ENCODE results near the gene CFAP20DC.
"Not testable (repeated sequence)": the region's sequence is repeated elsewhere in the genome, so short reads cannot be mapped to it uniquely, and the experiment has no call there.

The CFAP20DC gene

DNA sequence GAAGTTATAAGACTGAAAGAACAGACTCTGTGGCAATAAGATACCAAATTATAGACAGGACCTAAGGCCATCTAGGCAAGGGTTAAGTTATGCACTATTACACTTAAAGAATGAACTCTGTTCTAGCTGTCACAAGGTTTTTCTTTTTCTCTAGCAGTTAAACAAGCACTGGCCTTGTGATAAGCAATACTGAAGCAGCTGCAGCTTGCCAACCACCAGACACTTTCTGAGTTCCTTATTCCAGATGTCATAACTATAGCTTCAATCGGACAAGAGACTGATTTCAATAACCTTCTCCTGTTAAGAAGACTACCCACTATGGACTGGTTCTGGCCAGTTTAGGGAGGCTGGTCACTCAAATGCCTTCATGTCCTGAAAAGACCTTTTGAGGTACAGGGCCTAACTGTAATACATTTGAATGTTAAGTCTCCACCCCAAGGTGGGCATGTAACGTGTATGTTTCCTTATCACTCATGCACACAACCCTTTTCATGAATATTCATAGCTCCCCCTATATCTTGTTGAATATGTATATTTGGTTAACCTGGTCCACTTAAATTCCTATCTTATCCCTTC, 85.8 kb downstream of the CFAP20DC start:
- no peak for DNase-seq (ENCODE audit: low read depth in 2 of 2)

DNA sequence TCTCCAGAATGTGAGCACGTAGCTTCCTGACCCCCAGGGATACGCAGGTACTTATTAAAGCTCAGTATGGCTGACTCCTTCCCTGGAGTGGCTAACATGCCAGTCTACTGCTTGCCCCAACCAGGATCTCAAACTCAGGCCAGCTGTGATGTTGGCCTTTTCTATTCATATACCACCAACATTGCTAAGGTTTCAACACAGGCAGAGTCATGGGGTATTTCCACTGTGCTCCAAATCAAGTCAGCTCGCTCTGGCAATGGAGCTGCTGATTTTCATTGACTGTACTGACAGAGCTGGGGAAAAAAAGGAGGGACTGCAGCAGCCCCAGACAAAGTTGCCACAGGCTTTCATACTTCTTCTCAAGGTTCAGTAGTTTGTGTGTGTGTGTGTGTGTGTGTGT, 87.0 kb downstream of the CFAP20DC start:
- DNase-seq (ENCODE audit: low read depth in 2 of 2) = no peak

DNA sequence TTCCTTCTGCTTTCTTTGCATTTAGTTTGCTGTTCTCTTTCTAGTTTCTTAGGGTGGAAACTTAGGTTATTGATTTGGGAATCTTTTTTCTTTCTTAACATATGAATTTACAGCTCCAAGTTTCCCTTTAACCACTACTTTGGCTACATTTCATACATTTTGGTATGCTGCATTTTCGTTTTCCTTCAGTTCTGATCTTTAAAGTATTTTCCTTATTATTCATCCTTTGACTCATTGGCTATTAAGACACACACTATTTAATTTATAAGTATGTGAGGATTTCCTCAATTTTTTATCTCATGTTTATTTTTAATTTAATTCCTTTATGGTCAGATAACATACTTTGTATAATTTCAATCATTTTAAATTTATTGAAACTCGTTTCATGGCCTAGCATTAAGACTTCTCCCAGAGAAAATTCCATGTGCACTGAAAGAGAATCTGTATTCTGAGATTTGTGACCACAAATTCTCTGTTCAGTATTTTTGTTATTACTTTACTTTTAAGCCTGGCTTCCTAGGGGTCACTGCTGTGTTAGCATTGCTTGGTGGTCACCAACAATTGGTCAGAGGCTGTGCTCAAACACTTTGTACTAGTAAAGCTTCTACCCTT, 87.7 kb downstream of the CFAP20DC start:
- DNase-seq (ENCODE audit: low read depth in 2 of 2) = no peak

DNA sequence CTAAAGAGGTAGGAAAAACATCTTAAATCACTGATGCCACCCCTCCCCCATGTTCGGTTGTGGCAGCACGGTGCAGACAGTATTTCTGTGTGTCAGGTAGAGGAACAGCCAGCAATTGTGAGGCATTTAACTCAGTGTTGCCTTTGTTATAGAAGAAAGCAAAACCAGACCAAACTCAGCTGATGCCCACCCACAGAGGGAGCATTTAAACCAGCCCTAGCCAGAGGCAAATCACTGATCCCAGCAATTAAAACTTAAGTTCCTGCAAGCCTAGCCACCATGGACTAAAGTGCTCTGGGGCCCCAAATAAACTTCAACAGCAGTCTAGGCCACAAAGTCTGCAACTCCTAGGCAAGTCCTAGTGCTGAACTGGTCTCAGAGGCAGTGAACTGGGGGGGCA, 94.5 kb downstream of the CFAP20DC start:
- DNase-seq (ENCODE audit: low read depth in 2 of 2) = no peak

DNA sequence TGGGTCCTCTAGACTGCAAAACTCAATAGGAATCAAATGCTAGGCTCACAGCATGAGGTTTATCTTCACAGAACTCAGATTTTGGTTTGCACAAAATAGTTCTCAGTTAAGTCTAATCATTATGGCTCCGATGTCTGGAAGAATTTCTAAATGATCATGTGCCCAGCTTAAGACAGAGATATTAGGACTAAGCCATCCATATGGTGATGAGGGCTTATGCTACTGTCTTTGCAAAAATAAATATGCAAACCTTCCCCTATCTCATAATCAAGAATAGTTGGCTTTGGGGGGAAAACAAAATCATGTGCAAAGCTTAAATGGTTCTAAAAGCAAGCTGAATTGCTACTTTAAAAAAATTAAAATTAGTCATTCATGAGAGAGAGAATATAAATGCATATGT, 96.5 kb downstream of the CFAP20DC start:
- DNase-seq (ENCODE audit: low read depth in 2 of 2) = no peak

DNA sequence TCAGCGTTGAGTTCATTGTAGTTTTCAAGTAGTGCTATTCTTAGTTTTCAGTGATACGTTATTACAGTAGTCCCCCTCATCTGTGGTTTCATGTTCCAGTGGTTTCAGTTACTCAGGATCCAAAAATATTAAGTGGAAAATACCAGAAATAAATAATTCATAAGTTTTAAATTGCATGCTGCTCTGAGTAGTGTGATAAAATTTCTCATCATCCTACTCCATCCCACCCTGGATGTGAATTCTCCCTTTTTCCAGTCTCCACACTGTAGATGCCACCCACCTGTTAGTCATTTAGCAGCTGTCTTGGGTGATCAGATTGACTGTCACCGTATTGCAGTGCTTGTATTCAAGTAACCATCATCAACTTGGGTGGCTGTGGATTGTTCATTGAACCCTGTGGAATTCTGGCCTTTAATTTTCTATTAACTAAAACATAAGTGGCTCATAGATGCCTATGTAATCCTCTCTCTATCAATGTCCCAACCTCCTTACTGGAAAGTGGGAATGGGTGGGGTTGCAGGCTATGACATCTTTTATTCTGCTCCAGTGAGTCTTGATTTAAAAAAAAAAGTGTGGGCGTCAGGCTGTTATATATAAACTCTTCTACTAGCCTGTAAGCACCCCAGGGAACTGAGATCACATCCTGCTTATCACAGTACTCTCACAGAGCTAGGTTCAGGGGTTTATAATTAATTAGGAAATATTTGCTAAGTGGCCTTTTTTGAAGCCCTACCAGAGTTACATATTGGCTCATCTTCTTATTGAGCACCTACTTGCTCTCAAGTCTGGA, 97.5 kb downstream of the CFAP20DC start:
- DNase-seq (ENCODE audit: low read depth in 2 of 2) = no peak

DNA sequence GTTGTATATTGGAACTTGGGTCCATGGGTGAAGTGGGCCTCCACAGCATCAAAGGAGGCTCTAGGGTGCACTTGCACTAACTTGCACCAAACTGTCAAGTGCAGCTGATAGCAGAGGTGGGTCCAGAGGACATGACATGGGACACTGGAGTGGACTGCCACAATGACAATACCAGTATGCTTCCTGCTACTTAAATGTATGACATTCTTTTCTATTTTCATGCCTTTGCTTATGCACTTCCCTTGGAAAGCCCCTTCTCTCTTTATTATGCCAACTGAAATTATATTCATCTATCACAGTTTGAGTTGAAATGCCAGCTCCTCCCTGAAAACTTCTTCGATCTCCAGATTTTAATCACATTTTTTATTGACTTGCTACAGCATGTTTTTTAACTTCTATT, 101.8 kb downstream of the CFAP20DC start:
- DNase-seq (ENCODE audit: low read depth in 2 of 2) = no peak

DNA sequence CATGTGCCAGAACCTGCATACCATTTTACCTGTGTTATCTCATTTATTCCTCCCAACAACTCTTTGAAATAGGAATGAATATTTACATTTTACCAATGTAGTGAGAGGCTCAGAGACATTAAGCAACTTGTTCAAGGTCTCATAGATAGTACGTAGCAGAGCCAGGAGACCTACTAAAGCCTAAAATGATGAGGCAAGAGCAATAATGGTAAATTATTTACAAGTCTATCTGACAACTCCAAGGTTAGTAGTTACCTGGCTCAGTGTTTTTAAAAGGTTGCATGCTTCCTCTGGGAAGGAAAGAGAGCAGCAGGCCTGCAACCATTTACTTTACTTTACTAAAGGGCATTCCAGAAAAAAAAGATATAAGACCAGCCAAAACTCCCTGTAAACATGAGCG, 103.0 kb downstream of the CFAP20DC start:
- DNase-seq (ENCODE audit: low read depth in 2 of 2) = no peak

DNA sequence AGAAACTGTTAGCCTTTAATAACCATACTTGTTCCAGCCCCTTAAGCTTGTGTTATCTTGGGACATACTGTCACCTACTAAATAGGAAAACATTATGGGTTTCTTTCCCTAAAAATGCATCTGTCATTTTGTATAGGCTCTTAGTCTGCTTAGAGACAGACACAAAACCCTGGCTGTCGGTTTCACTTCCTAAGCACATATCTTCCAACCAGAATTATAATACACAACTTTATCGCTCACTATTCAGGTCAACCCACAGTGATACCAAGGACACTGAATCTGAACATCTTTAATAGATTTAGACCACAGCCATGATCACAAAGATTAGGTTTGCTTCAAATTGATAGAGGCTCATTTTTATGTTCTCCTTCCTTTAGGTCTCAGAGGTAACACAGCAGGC, 111.8 kb downstream of the CFAP20DC start:
- DNase-seq (ENCODE audit: low read depth in 2 of 2) = no peak

DNA sequence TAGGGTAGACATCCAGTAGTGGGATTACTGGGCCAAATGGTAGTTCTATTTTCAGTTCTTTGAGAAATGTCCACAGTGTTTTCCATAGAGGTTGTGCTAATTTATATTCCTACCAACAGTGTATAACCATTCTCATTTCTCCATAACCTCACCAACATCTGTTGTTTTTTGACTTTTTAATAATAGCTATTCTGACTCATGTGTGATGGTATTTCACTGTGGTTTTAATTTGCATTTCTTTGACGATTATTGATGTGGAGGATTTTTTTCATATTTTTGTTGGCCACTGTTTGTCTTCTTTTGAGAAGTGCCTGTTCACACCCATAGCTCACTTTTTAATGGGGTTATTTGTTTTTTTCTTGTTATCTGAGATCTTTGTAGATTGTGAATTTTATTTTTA, 125.2 kb downstream of the CFAP20DC start:
- no peak for DNase-seq (ENCODE audit: low read depth in 2 of 2)

- no peak for DNase-seq (ENCODE audit: low read depth in 2 of 2)
Observed at GRCh38 chr3:58900386-58900785, 149.4 kb downstream of the CFAP20DC start.

- no peak for DNase-seq (ENCODE audit: low read depth in 2 of 2)
Observed at GRCh38 chr3:58899953-58900298, 149.9 kb downstream of the CFAP20DC start.

GRCh38 chr3:58899159-58899952, 150.5 kb downstream of the CFAP20DC start:
- peak in 1 of 2 donors; percentile 8 for DNase-seq (ENCODE audit: low read depth in 2 of 2)

DNA sequence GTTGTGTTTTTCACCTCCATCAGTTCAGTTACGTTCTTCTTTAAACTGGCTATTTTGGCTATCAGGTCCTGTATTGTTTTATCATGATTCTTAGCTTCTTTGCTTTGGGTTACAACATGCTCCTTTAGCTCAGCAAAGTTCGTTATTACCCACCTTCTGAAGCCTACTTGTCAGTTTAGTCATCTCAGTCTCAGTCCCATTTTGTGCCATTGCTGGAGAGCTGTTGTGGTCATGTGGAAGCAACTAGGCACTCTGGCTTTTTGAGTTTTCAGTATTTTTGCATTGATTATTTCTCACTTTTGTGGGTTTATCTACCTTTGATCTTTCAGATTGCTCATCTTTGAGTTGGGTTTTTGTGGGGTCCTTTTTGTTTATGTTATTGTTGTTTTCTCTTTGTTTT, 151.3 kb downstream of the CFAP20DC start:
- DNase-seq (ENCODE audit: low read depth in 2 of 2) = no peak

DNA sequence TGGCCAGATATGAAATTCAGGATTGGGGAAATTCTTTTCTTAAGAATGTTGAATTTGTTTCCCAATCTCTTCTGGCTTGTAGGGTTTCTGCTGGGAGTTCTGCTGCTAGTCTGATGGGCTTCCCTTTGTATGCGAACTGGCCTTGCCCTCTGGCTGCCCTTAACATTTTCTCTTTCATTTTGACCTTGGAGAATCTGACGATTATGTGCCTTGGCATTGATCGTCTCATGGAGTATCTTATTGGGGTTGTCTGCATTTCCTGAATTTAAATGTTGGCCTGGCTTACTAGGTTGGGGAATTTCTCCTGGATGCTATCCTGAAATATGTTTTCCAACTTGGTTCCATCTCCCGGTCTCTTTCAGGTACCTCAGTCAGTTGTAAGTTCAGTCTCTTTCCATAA, 152.2 kb downstream of the CFAP20DC start:
- no peak for DNase-seq (ENCODE audit: low read depth in 2 of 2)

DNA sequence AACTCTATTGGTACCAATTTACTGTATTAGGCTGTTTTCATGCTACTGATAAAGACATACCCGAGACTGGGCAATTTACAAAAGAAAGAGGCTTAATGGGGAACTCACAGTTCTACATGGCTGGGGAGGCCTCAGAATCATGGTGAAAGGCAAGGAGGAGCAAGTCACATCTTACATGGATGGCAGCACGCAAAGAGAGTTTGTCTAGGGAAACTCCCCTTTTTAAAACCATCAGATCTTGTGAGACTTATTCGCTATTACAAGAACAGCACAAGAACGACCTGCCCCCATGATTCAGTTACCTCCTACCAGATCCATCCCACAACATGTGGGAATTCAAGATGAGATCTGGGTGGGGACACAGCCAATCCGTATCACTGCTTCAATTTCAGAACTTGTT, 154.1 kb downstream of the CFAP20DC start:
- not testable (repeated sequence) for DNase-seq (ENCODE audit: low read depth in 2 of 2)

DNA sequence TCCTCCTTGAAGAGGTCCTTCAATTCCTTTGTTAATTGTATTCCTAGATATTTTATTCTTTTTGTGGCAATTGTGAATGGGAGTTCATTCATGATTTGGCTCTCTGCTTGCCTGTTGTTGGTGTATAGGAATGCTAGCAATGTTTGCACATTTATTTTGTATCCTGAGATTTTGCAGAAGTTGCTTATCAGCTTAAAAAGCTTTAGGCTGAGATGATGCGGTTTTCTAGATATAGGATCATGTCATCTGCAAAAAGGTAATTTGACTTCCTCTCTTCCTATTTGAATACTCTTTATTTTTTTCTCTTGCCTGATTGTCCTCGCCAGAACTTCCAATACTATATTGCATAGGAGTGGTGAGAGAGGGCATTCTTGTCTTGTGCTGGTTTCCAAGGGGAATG, 157.3 kb downstream of the CFAP20DC start:
- DNase-seq (ENCODE audit: low read depth in 2 of 2) = not testable (repeated sequence)

DNA sequence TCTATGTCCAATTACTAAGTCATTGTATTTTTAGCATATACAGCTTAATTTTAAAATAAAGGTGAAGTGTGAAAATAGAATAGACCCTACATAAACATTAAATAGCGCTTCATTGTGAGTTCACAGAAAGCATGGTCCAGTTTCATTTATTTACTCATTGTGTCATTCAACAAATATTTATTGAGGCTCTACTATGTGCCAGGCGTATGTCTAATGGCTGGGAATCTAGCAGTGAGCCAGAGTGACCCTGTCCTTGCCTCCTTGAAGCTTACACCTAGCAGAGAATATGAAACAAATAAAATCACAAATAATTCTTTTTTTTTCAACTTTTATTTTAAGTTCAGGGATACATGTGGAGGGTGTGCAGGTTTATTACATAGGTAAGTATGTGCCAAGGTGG, 161.7 kb downstream of the CFAP20DC start:
- DNase-seq (ENCODE audit: low read depth in 2 of 2) = no peak

- no peak for DNase-seq (ENCODE audit: low read depth in 2 of 2)
Observed at GRCh38 chr3:58884453-58884852, 165.4 kb downstream of the CFAP20DC start.

DNA sequence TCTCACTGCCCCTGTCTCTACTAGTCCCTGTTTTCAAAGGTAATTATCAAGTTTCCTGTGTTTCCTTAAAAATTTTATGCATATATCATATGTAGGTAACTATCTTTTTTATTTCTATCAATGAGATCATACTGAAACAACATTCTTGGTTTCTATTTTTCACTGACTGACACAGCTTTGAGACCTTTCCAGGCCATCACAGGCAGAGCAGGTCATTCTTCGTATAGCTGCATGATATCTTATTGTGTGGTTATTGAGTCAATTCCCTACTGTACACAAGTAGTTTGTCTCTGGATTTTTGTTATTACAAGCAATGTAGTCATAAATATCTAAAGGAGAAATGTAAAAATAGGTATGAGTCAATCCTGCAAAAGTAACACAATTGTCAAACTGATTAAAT, 169.6 kb downstream of the CFAP20DC start:
- DNase-seq (ENCODE audit: low read depth in 2 of 2) = no peak

DNA sequence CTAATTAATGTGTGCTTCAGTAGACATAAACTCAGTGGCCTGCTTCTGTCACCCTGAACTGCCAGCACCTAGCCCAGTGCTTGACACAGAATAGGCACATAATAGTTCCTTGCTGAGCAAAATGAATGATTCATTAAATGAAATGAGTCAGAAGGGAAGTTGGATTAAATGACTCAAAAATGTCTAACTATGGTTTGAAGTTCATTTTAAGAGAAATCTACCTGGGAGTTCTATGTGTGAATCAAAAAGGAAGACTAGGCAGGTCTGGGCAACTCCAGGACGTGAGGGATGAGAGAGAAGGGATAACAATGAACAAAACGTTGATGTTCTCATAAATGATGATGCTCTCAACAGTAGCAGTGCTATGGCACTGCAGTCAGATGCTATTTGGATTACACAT, 175.0 kb downstream of the CFAP20DC start:
- DNase-seq (ENCODE audit: low read depth in 2 of 2) = no peak

DNA sequence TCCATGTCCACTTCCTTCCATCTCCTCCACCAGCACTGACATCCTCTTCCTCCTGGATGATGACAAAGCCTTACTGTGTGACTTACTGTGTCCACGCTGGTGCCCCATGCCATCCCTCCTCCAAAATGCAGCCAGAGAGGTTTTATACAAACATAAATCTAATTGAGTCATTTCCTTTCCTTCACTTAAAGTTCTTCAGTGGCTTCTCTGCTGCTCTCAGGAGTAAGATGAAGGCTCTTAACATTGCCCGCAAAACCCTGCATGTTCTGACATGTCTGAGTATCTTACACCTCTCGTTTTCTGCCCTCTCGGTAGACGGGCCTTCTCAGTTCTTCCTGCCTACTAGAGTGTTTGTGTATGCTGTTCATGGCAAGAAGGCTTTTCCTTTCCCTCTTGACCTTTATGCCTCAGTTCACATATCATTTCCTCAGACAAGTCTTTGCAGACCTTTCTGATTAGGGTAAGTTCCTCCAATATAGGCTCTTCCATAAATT, 175.5 kb downstream of the CFAP20DC start:
- DNase-seq (ENCODE audit: low read depth in 2 of 2) = no peak
